ENCODE measurements around the gene GLIS1. TPM values are rescaled to one million over a fixed set of nuclear protein-coding genes. Genes with fewer than 3 reads are reported as not detected.

GLIS1 gene
- total RNA-seq, 1 donor: 2.9 TPM

- Histone ChIP-seq H4K20me1 (ENCODE audit: insufficient read depth, low read length) (peaks cover 33% of the 10 kb centered on the region), H2AFZ (ENCODE audit: low read length) (no peak overlapping the region), H3K79me2 (ENCODE audit: insufficient read depth, low read length) (no peaks in the 10 kb centered on the region), H3K4me3 (ENCODE audit: insufficient read depth, low read length) (no peak overlapping the region), H3K4me2 (ENCODE audit: insufficient read depth, low read length) (no peak overlapping the region), H3K27ac (ENCODE audit: low read depth, low read length) (no peak overlapping the region), H3K4me1 (ENCODE audit: insufficient read depth, low read length) (peaks cover 9% of the 10 kb centered on the region), H3K9me3 (ENCODE audit: low read depth, low read length) (no peaks in the 10 kb centered on the region), H3K36me3 (ENCODE audit: insufficient read depth, low read length) (no peaks in the 10 kb centered on the region), H3K27me3 (ENCODE audit: insufficient read depth, low read length) (no peaks in the 10 kb centered on the region)
- DNase-seq (ENCODE audit: insufficient read length, low spot score, missing footprints): peak; percentile 83
- no peak for TF ChIP-seq CTCF (IDR thresholded peaks at IDR 0.05; ENCODE audit: extremely low read depth, low read depth, low read length)
Measured at GRCh38 chr1:53535846-53536245, 203.1 kb downstream of the GLIS1 start.

GRCh38 chr1:53535226-53535625 is 203.7 kb downstream of the GLIS1 start:
- H3K4me1 ChIP-seq (ENCODE audit: insufficient read depth, low read length): peaks cover 9% of the 10 kb centered on the region
- DNase-seq (ENCODE audit: insufficient read length, low spot score, missing footprints): peak; percentile 80
- no peaks in the 10 kb centered on the region for H3K27me3 ChIP-seq (ENCODE audit: insufficient read depth, low read length)
- no peaks in the 10 kb centered on the region for H3K36me3 ChIP-seq (ENCODE audit: insufficient read depth, low read length)
- peaks cover 37% of the 10 kb centered on the region for H4K20me1 ChIP-seq (ENCODE audit: insufficient read depth, low read length)
- no peak overlapping the region for H3K27ac ChIP-seq (ENCODE audit: low read depth, low read length)
- TF ChIP-seq CTCF (IDR thresholded peaks at IDR 0.05; ENCODE audit: extremely low read depth, low read depth, low read length): no peak
- H3K9me3 ChIP-seq (ENCODE audit: low read depth, low read length): no peaks in the 10 kb centered on the region
- no peak overlapping the region for H3K4me3 ChIP-seq (ENCODE audit: insufficient read depth, low read length)
- no peaks in the 10 kb centered on the region for H3K79me2 ChIP-seq (ENCODE audit: insufficient read depth, low read length)
- no peak overlapping the region for H3K4me2 ChIP-seq (ENCODE audit: insufficient read depth, low read length)
- no peak overlapping the region for H2AFZ ChIP-seq (ENCODE audit: low read length)

GRCh38 chr1:53532912-53533311 is 206.1 kb downstream of the GLIS1 start:
- no peak overlapping the region for H3K27ac ChIP-seq (ENCODE audit: low read depth, low read length)
- no peaks in the 10 kb centered on the region for H3K27me3 ChIP-seq (ENCODE audit: insufficient read depth, low read length)
- no peak overlapping the region for H2AFZ ChIP-seq (ENCODE audit: low read length)
- no peak overlapping the region for H3K4me3 ChIP-seq (ENCODE audit: insufficient read depth, low read length)
- no peaks in the 10 kb centered on the region for H3K9me3 ChIP-seq (ENCODE audit: low read depth, low read length)
- H3K4me1 ChIP-seq (ENCODE audit: insufficient read depth, low read length): peaks cover 9% of the 10 kb centered on the region
- H4K20me1 ChIP-seq (ENCODE audit: insufficient read depth, low read length): peaks cover 37% of the 10 kb centered on the region
- no peaks in the 10 kb centered on the region for H3K79me2 ChIP-seq (ENCODE audit: insufficient read depth, low read length)
- no peaks in the 10 kb centered on the region for H3K36me3 ChIP-seq (ENCODE audit: insufficient read depth, low read length)
- no peak overlapping the region for H3K4me2 ChIP-seq (ENCODE audit: insufficient read depth, low read length)
- TF ChIP-seq CTCF (IDR thresholded peaks at IDR 0.05; ENCODE audit: extremely low read depth, low read depth, low read length): no peak
- DNase-seq (ENCODE audit: insufficient read length, low spot score, missing footprints): peak; percentile 78

GRCh38 chr1:53532377-53532776 is 206.6 kb downstream of the GLIS1 start:
- DNase-seq (ENCODE audit: insufficient read length, low spot score, missing footprints): peak; percentile 58

More at GRCh38 chr1:53532377-53532776, 206.6 kb downstream of the GLIS1 start:
- Histone ChIP-seq H3K27me3 (ENCODE audit: insufficient read depth, low read length) (no peaks in the 10 kb centered on the region), H3K79me2 (ENCODE audit: insufficient read depth, low read length) (no peaks in the 10 kb centered on the region), H3K4me3 (ENCODE audit: insufficient read depth, low read length) (no peak overlapping the region), H3K4me1 (ENCODE audit: insufficient read depth, low read length) (peaks cover 9% of the 10 kb centered on the region), H2AFZ (ENCODE audit: low read length) (no peak overlapping the region), H3K9me3 (ENCODE audit: low read depth, low read length) (no peaks in the 10 kb centered on the region), H4K20me1 (ENCODE audit: insufficient read depth, low read length) (peaks cover 42% of the 10 kb centered on the region), H3K36me3 (ENCODE audit: insufficient read depth, low read length) (no peaks in the 10 kb centered on the region), H3K27ac (ENCODE audit: low read depth, low read length) (no peak overlapping the region), H3K4me2 (ENCODE audit: insufficient read depth, low read length) (no peak overlapping the region)
- TF ChIP-seq CTCF (IDR thresholded peaks at IDR 0.05; ENCODE audit: extremely low read depth, low read depth, low read length): no peak

All from osteoblast (primary cell).